ENCODE results near the gene GAS2L2. TPM values are rescaled to one million over a fixed set of nuclear protein-coding genes. Genes with fewer than 3 reads are reported as not detected.

GAS2L2 gene
- total and polyA plus RNA-seq, 4 donors, result 1.6 to 11.5 (median 3.9) TPM

GRCh38 chr17:35742896-35743477 lies 10.1 kb downstream of the GAS2L2 start:
- no peak overlapping the region for H3K9ac ChIP-seq (ENCODE audit: insufficient read depth in 1 of 2, low read length in 2 of 2)
- H3K36me3 ChIP-seq (ENCODE audit: control insufficient read depth in 4 of 4, insufficient read depth in 4 of 4, low read length in 4 of 4), result no peaks in the 10 kb centered on the region
- H3K27me3 ChIP-seq (ENCODE audit: control insufficient read depth in 3 of 3, insufficient read depth in 3 of 3, low read length in 2 of 3), result peaks cover 4 to 28% (median 17%) of the 10 kb centered on the region in 3 donors
- H3K27ac ChIP-seq (ENCODE audit: low read depth in 1 of 2, low read length in 1 of 2), result no peak overlapping the region
- H3K9me3 ChIP-seq (ENCODE audit: control insufficient read depth in 4 of 4, insufficient read depth in 3 of 4, low read length in 3 of 4), result peaks cover 0 to 4% (median 0%) of the 10 kb centered on the region in 4 donors
- H3K4me3 ChIP-seq, result no peak overlapping the region
- peaks cover 0 to 9% (median 6%) of the 10 kb centered on the region in 5 donors for H3K4me1 ChIP-seq (ENCODE audit: control insufficient read depth in 5 of 5, insufficient read depth in 5 of 5, low read length in 5 of 5)
- ATAC-seq (ENCODE audit: insufficient read depth, low FRiP score) (no peak), DNase-seq (no peak)
- no peak for TF ChIP-seq CTCF (IDR thresholded peaks at IDR 0.05; ENCODE audit: control extremely low read depth, extremely low read depth)
- 70 to 82% methylated on average over 7 of the region's 7 CpGs for WGBS, 2 donors

- H3K4me1 ChIP-seq (ENCODE audit: control insufficient read depth in 5 of 5, insufficient read depth in 5 of 5, low read length in 5 of 5), result peaks cover 0 to 9% (median 6%) of the 10 kb centered on the region in 5 donors
- ATAC-seq (ENCODE audit: insufficient read depth, low FRiP score), result no peak
- H3K27me3 ChIP-seq (ENCODE audit: control insufficient read depth in 3 of 3, insufficient read depth in 3 of 3, low read length in 2 of 3), result peaks cover 4 to 28% (median 17%) of the 10 kb centered on the region in 3 donors
- no peaks in the 10 kb centered on the region for H3K36me3 ChIP-seq (ENCODE audit: control insufficient read depth in 4 of 4, insufficient read depth in 4 of 4, low read length in 4 of 4)
- DNase-seq, result no peak
- H3K9ac ChIP-seq (ENCODE audit: insufficient read depth in 1 of 2, low read length in 2 of 2), result no peak overlapping the region
- WGBS, 2 donors, result 81 to 85% methylated on average over 7 of the region's 7 CpGs
- H3K27ac ChIP-seq (ENCODE audit: low read depth in 1 of 2, low read length in 1 of 2), result no peak overlapping the region
- TF ChIP-seq CTCF (IDR thresholded peaks at IDR 0.05; ENCODE audit: control extremely low read depth, extremely low read depth), result no peak
- no peak overlapping the region for H3K4me3 ChIP-seq
- peaks cover 0 to 4% (median 0%) of the 10 kb centered on the region in 4 donors for H3K9me3 ChIP-seq (ENCODE audit: control insufficient read depth in 4 of 4, insufficient read depth in 3 of 4, low read length in 3 of 4)
These were observed 10.5 kb downstream of the GAS2L2 start for GRCh38 chr17:35742496-35742895.

- no peak for TF ChIP-seq CTCF (IDR thresholded peaks at IDR 0.05; ENCODE audit: control extremely low read depth, extremely low read depth)
- ATAC-seq (ENCODE audit: insufficient read depth, low FRiP score) (peak; percentile 36), DNase-seq (peak in 1 of 3 donors; percentile 32)
- Histone ChIP-seq H3K27ac (ENCODE audit: low read depth in 1 of 2, low read length in 1 of 2) (no peak overlapping the region), H3K36me3 (ENCODE audit: control insufficient read depth in 4 of 4, insufficient read depth in 4 of 4, low read length in 4 of 4) (no peaks in the 10 kb centered on the region), H3K27me3 (ENCODE audit: control insufficient read depth in 3 of 3, insufficient read depth in 3 of 3, low read length in 2 of 3) (peaks cover 4 to 28% (median 17%) of the 10 kb centered on the region in 3 donors), H3K9me3 (ENCODE audit: control insufficient read depth in 4 of 4, insufficient read depth in 3 of 4, low read length in 3 of 4) (peaks cover 0 to 4% (median 0%) of the 10 kb centered on the region in 4 donors), H3K4me3 (no peak overlapping the region), H3K9ac (ENCODE audit: insufficient read depth in 1 of 2, low read length in 2 of 2) (no peak overlapping the region), H3K4me1 (ENCODE audit: control insufficient read depth in 5 of 5, insufficient read depth in 5 of 5, low read length in 5 of 5) (peaks cover 0 to 9% (median 3%) of the 10 kb centered on the region in 5 donors)
- WGBS, 2 donors, result 18 to 19% methylated on average over 71 to 73 of the region's 73 CpGs
These were observed 11.8 kb downstream of the GAS2L2 start for GRCh38 chr17:35740997-35741931.

All from lung (tissue), 12 donors.